OCI-LY1 (cell line): Measurements from ENCODE around the gene CFAP69.

ENCODE experiments used
- H2AFZ ChIP-seq: fragments of 200-600 bp; sonication (generic), shearing (Covaris generic); 2 replicates; pipeline ENCODE4 v1.6.0; 2014; ENCODE audit warnings: antibody characterized with exemption, mild to moderate bottlenecking, low read length
- H3F3A ChIP-seq: fragments of 200-600 bp; sonication (generic), shearing (Covaris generic); 2 replicates; pipeline ENCODE4 v1.6.0; 2014; ENCODE audit warnings: mild to moderate bottlenecking, antibody characterized with exemption, low read length, moderate library complexity; ENCODE audit not compliant: insufficient read depth
- H3K27ac ChIP-seq: fragments of 200-600 bp; sonication (generic); 2 replicates; pipeline ENCODE4 v1.5.1; 2014; ENCODE audit warnings: low read length, mixed run types, mild to moderate bottlenecking, low read depth; ENCODE audit not compliant: poor library complexity, severe bottlenecking
- H3K27me3 ChIP-seq: fragments of 200-600 bp; sonication (generic); 2 replicates; pipeline ENCODE4 v1.6.0; 2014; ENCODE audit warnings: antibody characterized with exemption, mild to moderate bottlenecking, low read length, moderate library complexity; ENCODE audit not compliant: insufficient read depth
- H3K36me3 ChIP-seq: fragments of 200-600 bp; sonication (generic); 2 replicates; pipeline ENCODE4 v1.6.1; 2014; ENCODE audit warnings: mild to moderate bottlenecking, antibody characterized with exemption, low read length, moderate library complexity, mixed read lengths; ENCODE audit not compliant: insufficient read depth
- H3K4me1 ChIP-seq: fragments of 200-600 bp; sonication (generic); 2 replicates; pipeline ENCODE4 v1.5.1; 2014; ENCODE audit warnings: mild to moderate bottlenecking, low read length, moderate library complexity; ENCODE audit not compliant: insufficient read depth, severe bottlenecking
- H3K4me2 ChIP-seq: fragments of 200-600 bp; sonication (generic), shearing (Covaris generic); 2 replicates; pipeline ENCODE4 v1.6.1; 2014; ENCODE audit warnings: low read length
- H3K4me3 ChIP-seq: fragments of 200-600 bp; sonication (generic); 2 replicates; pipeline ENCODE4 v1.5.1; 2014; ENCODE audit warnings: low read length, low read depth, mild to moderate bottlenecking, mixed read lengths; ENCODE audit not compliant: poor library complexity, severe bottlenecking
- H3K79me2 ChIP-seq: fragments of 200-600 bp; shearing (Covaris generic); 2 replicates; pipeline ENCODE4 v1.6.1; 2016; ENCODE audit warnings: mixed run types, low read length, mixed read lengths; ENCODE audit not compliant: insufficient read depth
- H3K9ac ChIP-seq: fragments of 200-600 bp; sonication (generic), shearing (Covaris generic); 2 replicates; pipeline ENCODE4 v1.6.1; 2014; ENCODE audit warnings: mild to moderate bottlenecking, low read length, mixed read lengths
- H3K9me2 ChIP-seq: fragments of 200-600 bp; sonication (generic), shearing (Covaris generic); 2 replicates; pipeline ENCODE4 v1.6.1; 2014; ENCODE audit warnings: low read depth, mild to moderate bottlenecking, low read length, mixed read lengths
- H3K9me3 ChIP-seq: fragments of 200-600 bp; shearing (Covaris generic); 2 replicates; pipeline ENCODE4 v1.6.1; 2014; ENCODE audit warnings: low read length, mixed read lengths
- H4K20me1 ChIP-seq: fragments of 200-600 bp; sonication (generic), shearing (Covaris generic); 2 replicates; pipeline ENCODE4 v1.6.0; 2016; ENCODE audit warnings: mild to moderate bottlenecking, low read length; ENCODE audit not compliant: insufficient read depth
- CTCF ChIP-seq: fragments of 200-600 bp; sonication (generic), shearing (Covaris generic); IDR thresholded peaks from 2 replicates; pipeline ENCODE4 v1.5.1; 2017; ENCODE audit warnings: mild to moderate bottlenecking, antibody characterized with exemption, low read length, moderate library complexity, mixed read lengths
- EZH2 ChIP-seq: fragments of 200-600 bp; sonication (generic), shearing (Covaris generic); IDR thresholded peaks from 2 replicates; pipeline ENCODE4 v1.8.0; 2017; ENCODE audit warnings: borderline replicate concordance, mixed run types, mild to moderate bottlenecking, antibody characterized with exemption, low read length, moderate library complexity, mixed read lengths

CFAP69 gene

GRCh38 chr7:90225601-90226000 lies 19.4 kb upstream of the CFAP69 start:
- Histone ChIP-seq H3K9me2 (no peaks in the 10 kb centered on the region), H3K27ac (no peak overlapping the region)

GRCh38 chr7:90227259-90227658 lies 17.7 kb upstream of the CFAP69 start:
- Histone ChIP-seq H3K4me3 (no peak overlapping the region), H4K20me1 (no peaks in the 10 kb centered on the region), H3K4me2 (no peak overlapping the region), H3K9ac (no peak overlapping the region), H3K9me3 (no peaks in the 10 kb centered on the region), H3K9me2 (no peaks in the 10 kb centered on the region), H3F3A (no peaks in the 10 kb centered on the region), H3K79me2 (no peaks in the 10 kb centered on the region), H3K4me1 (no peaks in the 10 kb centered on the region), H3K27ac (no peak overlapping the region), H2AFZ (no peak overlapping the region), H3K36me3 (no peaks in the 10 kb centered on the region), H3K27me3 (no peaks in the 10 kb centered on the region)
- no peak for TF ChIP-seq EZH2
- TF ChIP-seq CTCF, result no peak

More at GRCh38 chr7:90225601-90226000, 19.4 kb upstream of the CFAP69 start:
- Histone ChIP-seq H3K4me2 (no peak overlapping the region), H3K9me3 (no peaks in the 10 kb centered on the region), H3K27me3 (no peaks in the 10 kb centered on the region), H4K20me1 (no peaks in the 10 kb centered on the region), H3K9ac (no peak overlapping the region), H3F3A (no peaks in the 10 kb centered on the region), H3K4me1 (no peaks in the 10 kb centered on the region), H3K36me3 (no peaks in the 10 kb centered on the region), H3K79me2 (no peaks in the 10 kb centered on the region), H3K4me3 (no peak overlapping the region), H2AFZ (no peak overlapping the region)
- TF ChIP-seq EZH2 (no peak), CTCF (no peak)

GRCh38 chr7:90229682-90230081 lies 15.3 kb upstream of the CFAP69 start:
- H3K4me3 ChIP-seq, result no peak overlapping the region
- H3K4me1 ChIP-seq, result no peaks in the 10 kb centered on the region
- TF ChIP-seq CTCF (no peak), EZH2 (no peak)
- H3K4me2 ChIP-seq, result no peak overlapping the region
- no peaks in the 10 kb centered on the region for H4K20me1 ChIP-seq
- H3K79me2 ChIP-seq, result no peaks in the 10 kb centered on the region
- H3K9me2 ChIP-seq, result no peaks in the 10 kb centered on the region
- H3K27me3 ChIP-seq, result no peaks in the 10 kb centered on the region
- no peaks in the 10 kb centered on the region for H3K9me3 ChIP-seq
- no peak overlapping the region for H2AFZ ChIP-seq
- no peaks in the 10 kb centered on the region for H3F3A ChIP-seq
- no peaks in the 10 kb centered on the region for H3K36me3 ChIP-seq
- H3K9ac ChIP-seq, result no peak overlapping the region
- H3K27ac ChIP-seq, result no peak overlapping the region
